Heart left ventricle (tissue), 13 donors: Measurements from ENCODE around the gene RAB3A.

Experiments used
- POLR2A ChIP-seq, 2 donors: fragments of 450-650 bp; IDR thresholded peaks; one replicate each; pipeline ENCODE4 v1.6.1; 2017; ENCODE audit warnings: antibody characterized with exemption in 2 of 2, mild to moderate bottlenecking in 2 of 2, moderate library complexity in 2 of 2
- TF ChIP-seq, protein P1 (sequence below), 12 donors: fragments of 200-600 bp; sonication (generic) in 4 of 12; IDR thresholded peaks; one replicate each; pipeline versions ENCODE4 v1.5.0 to v1.8.0; 2018 to 2022; ENCODE audit warnings: antibody characterized with exemption in 12 of 12, mild to moderate bottlenecking in 5 of 12
- donor health status: ischemic (EF 13 %, LVEDD 7.1; RV severe dilation, severe dysfunction).
- donor health status: DM: no; HTN: yes; CAD: no.
- donor health status: DM: no; HTN: no; CAD: no.
- donor health status: ischemic (EF 25% LVEDD 6.9; RV normal size, moderate dysfunction).
- donor health status: ischemic (EF 25% LVEDD 5.7; RV mildly dilated, moderate dysfunction).
- donor health status: ischemic (EF 35%, LVEDD 5.7; RV mildly dilated, moderate dysfunction).
- donor health status: nonischemic (EF 11% LVEDD 7.7; RV severe dilation, severe dysfunction).
- donor health status: DM: yes; HTN: yes; CAD: no.
- donor health status: PGD.
- donor health status: ischemic (EF 29% LVEDD 5.4; RV normal size, mild dysfunction).
- donor health status: nonischemic (EF 23%, LVEDD 6.1; RV moderate dilation, normal function).

DNA sequence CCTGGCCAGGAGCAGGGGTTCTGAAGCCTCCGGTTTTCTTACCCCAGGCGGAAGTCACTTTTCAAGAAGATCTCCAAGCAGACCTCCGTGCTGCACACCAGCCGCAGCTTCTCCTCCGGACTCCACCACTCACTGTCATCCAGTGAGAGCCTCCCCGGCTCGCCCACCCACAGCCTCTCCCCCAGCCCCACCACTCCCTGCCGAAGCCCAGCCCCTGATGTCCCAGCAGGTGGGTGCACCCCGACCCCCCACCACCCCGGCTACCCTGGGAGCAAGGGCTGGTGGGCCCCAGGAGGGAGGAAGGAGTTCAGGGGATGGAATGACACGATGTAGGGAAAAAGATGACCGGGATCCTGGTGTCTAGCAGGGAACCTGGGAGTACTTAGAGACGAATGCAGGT is 56.4 kb downstream of the RAB3A start:
- TF ChIP-seq POLR2A (IDR thresholded peaks at IDR 0.05), result no peak
- TF ChIP-seq, protein P1, sequence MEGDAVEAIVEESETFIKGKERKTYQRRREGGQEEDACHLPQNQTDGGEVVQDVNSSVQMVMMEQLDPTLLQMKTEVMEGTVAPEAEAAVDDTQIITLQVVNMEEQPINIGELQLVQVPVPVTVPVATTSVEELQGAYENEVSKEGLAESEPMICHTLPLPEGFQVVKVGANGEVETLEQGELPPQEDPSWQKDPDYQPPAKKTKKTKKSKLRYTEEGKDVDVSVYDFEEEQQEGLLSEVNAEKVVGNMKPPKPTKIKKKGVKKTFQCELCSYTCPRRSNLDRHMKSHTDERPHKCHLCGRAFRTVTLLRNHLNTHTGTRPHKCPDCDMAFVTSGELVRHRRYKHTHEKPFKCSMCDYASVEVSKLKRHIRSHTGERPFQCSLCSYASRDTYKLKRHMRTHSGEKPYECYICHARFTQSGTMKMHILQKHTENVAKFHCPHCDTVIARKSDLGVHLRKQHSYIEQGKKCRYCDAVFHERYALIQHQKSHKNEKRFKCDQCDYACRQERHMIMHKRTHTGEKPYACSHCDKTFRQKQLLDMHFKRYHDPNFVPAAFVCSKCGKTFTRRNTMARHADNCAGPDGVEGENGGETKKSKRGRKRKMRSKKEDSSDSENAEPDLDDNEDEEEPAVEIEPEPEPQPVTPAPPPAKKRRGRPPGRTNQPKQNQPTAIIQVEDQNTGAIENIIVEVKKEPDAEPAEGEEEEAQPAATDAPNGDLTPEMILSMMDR (IDR thresholded peaks at IDR 0.05), result no peak
